ENCODE measurements around the gene S100B. TPM values are rescaled to one million over a fixed set of nuclear protein-coding genes. Genes with fewer than 3 reads are reported as not detected.

The S100B gene
- total and polyA plus RNA-seq, 2 donors (not counting 3 experiments of a cell fraction or from before 2014, with no cell fraction given) = not detected

GRCh38 chr21:46610018-46610701 is 5.3 kb upstream of the S100B start:
- Histone ChIP-seq H4K20me1 (replicated peaks; ENCODE audit: control insufficient read depth, extremely low read depth, insufficient read depth, low read length) (no peaks in the 10 kb centered on the region), H3K4me2 (ENCODE audit: insufficient read depth, low read length) (no peak overlapping the region), H3K79me2 (ENCODE audit: control insufficient read depth, insufficient read depth, low read length) (no peaks in the 10 kb centered on the region), H3K4me1 (ENCODE audit: control insufficient read depth, extremely low read depth, insufficient read depth, low read length) (no peaks in the 10 kb centered on the region), H3K27ac (ENCODE audit: insufficient read depth, low read depth, low read length) (no peak overlapping the region), H3K9me1 (replicated peaks; ENCODE audit: control insufficient read depth, extremely low read depth, insufficient read depth, low read length) (no peaks in the 10 kb centered on the region), H3K27me3 (ENCODE audit: control insufficient read depth in 2 of 2, insufficient read depth in 2 of 2, low read length in 2 of 2) (peaks cover 15 to 17% of the 10 kb centered on the region in 2 experiments), H2AFZ (ENCODE audit: low read depth, low read length) (no peak overlapping the region), H3K4me3 (replicated peaks in 1 of 3; ENCODE audit: insufficient read depth in 1 of 3, low read depth in 1 of 3, low read length in 3 of 3) (no peak overlapping the region), H3K9me3 (replicated peaks; ENCODE audit: control insufficient read depth, insufficient read depth, low read length) (no peaks in the 10 kb centered on the region), H3K36me3 (ENCODE audit: control insufficient read depth in 2 of 2, extremely low read depth in 1 of 2, insufficient read depth in 2 of 2, low read length in 2 of 2) (no peaks in the 10 kb centered on the region), H3K9ac (replicated peaks; ENCODE audit: extremely low read depth, insufficient read depth, low read length) (no peak overlapping the region)
- intact Hi-C loops (cut with micrococcal nuclease) (no loop called here), dilution Hi-C loops (cut with MboI; ENCODE audit: extremely low pct_ligation_motif_present, low sequenced_read_pairs) (no loop called here)
- DNase-seq (ENCODE audit: low read depth, low spot score) = no peak
- BruUV-seq (replicated peaks) = no TSS peak
- no peak for FAIRE-seq
- ChIA-PET POLR2A (no interaction called here), CTCF (no interaction called here)
- TF ChIP-seq POLR2A (IDR thresholded peaks at IDR 0.05; ENCODE audit: low read depth, low read length) (no peak), JUN (IDR thresholded peaks at IDR 0.05; ENCODE audit: borderline replicate concordance, insufficient read depth, insufficient read length, low read depth) (no peak), EZH2 (IDR thresholded peaks at IDR 0.05; ENCODE audit: borderline replicate concordance, low read depth, low read length, severe bottlenecking) (no peak), MYC (IDR thresholded peaks at IDR 0.05; ENCODE audit: low read depth, low read length) (no peak), CTCF (IDR thresholded peaks at IDR 0.05; ENCODE audit: extremely low read depth in 1 of 2, insufficient read depth in 1 of 2, low read depth in 1 of 2, low read length in 2 of 2) (no peak), FOS (IDR thresholded peaks at IDR 0.05; ENCODE audit: borderline replicate concordance, insufficient read depth, low read length) (no peak), MAX (IDR thresholded peaks at IDR 0.05; ENCODE audit: insufficient read depth, insufficient read length) (no peak), POLR2AphosphoS5 (IDR thresholded peaks at IDR 0.05; ENCODE audit: insufficient read depth, low read depth, low read length) (no peak)

Measured in endothelial cell of umbilical vein (primary cell).